Measurements from ENCODE around the gene DOK7.

GRCh38 chr4:3483471-3483921 is 20.4 kb downstream of the DOK7 start:
- TF ChIP-seq TSHZ2 (CRISPR knock-in tag; IDR thresholded peaks at IDR 0.05) (no peak), ZC3H10 (CRISPR knock-in tag; IDR thresholded peaks at IDR 0.05) (no peak), ZFP30 (CRISPR knock-in tag; IDR thresholded peaks at IDR 0.05) (no peak)
